KBM-7 (cell line): ENCODE results near the gene PNMA1.

ENCODE experiments used
- DNase-seq: peaks from one replicate; pipeline ENCODE4 v3.0.0-alpha.2; 2015
- in situ Hi-C: fragments of 300-500 bp; cut with MboI; formaldehyde crosslinking; loops from 2 replicates; pipeline ENCODE4 v1.14.3; 2020; ENCODE audit warnings: low sequenced_read_pairs, low pct_unique_long_range_greater_than_20kb, mixed read lengths

PNMA1 gene

GRCh38 chr14:73740618-73741326 lies 26.6 kb upstream of the PNMA1 start:
- no peak for DNase-seq
- in situ Hi-C loops = no loop called here

DNA sequence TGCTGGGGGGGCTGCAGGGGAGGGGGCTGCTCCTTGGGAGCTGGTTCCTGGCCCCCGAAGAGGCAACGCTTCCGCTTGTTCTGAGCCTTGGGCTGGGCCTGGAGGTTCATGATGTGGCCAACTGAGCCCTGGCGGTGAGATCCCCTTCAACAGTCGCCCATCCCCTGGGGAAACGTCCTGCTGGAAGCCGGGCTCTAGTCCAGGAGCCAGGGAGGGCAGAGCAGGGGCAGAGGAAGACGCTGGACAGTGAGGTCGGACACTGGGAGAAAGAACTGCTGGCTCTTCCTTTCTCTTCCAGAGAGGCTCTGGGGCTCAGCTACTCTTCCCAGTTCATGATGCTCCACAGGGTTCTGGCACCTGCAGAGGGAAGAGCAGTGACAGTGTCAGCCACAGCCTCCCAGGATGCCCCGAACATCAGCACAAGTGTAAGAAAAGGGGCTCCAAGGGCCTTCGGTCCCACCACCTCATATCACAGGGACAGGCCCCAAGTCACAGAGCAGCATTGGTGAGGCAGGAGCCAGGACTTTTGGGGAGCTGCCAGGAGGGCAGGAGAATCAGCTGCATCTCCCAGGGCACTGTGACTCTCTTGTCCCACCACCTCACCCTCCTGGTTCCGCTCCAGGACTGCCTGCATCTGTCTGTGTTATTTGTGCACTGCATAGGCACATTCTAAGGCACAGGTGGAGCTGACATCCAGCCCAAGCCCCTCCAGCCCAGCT lies 25.9 kb upstream of the PNMA1 start:
- DNase-seq = no peak
- in situ Hi-C loops = no loop called here

- DNase-seq = no peak
- in situ Hi-C loops = no loop called here
These were observed 25.2 kb upstream of the PNMA1 start for GRCh38 chr14:73739174-73739898.

- no peak for DNase-seq
- in situ Hi-C loops = no loop called here
These were observed 24.5 kb upstream of the PNMA1 start for GRCh38 chr14:73738518-73739173.

DNA sequence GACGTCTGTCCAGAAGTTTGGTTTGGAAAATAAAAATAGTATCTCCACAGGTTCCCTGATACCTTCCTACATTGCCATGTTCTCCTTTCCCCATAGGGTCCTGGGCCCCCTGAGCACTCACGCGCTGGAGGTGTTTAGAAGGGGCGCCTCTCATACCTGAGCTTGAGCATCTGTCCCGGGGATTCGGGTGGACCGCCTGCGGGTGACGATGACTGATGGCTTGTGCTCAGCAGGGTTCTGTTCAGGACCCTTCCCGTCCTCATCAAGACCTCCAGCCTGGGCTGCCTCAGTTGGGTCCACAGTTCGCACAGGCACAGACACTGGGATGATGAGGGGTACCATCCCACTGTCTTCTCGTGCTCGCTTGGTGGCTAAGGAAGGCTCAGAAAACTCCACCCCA lies 22.7 kb upstream of the PNMA1 start:
- no peak for DNase-seq
- in situ Hi-C loops = no loop called here

- in situ Hi-C loops = no loop called here
- no peak for DNase-seq
These were observed 17.8 kb upstream of the PNMA1 start for GRCh38 chr14:73732006-73732405.

GRCh38 chr14:73731111-73731510 lies 16.9 kb upstream of the PNMA1 start:
- no peak for DNase-seq
- in situ Hi-C loops = no loop called here

- in situ Hi-C loops = no loop called here
These were observed 15.5 kb upstream of the PNMA1 start for GRCh38 chr14:73729556-73730265.

GRCh38 chr14:73728717-73729330 lies 14.6 kb upstream of the PNMA1 start:
- in situ Hi-C loops = no loop called here
- DNase-seq = peak; percentile 92

More at GRCh38 chr14:73729556-73730265, 15.5 kb upstream of the PNMA1 start:
- no peak for DNase-seq

DNA sequence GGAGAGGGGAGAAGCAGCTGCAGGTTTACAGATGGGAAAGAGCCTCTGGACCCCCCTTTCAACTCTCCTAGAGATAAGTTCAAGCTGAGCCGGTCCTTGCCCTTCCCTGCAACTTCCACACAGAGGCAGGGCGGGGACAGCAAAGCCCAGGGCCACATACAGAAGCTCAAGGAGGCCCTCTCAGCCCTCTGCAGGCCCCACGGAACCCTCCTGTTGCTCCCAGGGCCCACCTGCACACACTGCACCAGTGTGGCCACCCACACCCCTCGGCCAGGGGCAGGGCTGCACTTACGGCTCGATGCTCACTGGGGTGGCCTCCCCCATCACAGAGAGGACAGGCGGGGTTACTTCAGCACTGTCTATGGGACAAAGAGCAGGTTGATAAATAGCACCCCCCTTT lies 13.0 kb upstream of the PNMA1 start:
- no peak for DNase-seq
- in situ Hi-C loops = no loop called here

DNA sequence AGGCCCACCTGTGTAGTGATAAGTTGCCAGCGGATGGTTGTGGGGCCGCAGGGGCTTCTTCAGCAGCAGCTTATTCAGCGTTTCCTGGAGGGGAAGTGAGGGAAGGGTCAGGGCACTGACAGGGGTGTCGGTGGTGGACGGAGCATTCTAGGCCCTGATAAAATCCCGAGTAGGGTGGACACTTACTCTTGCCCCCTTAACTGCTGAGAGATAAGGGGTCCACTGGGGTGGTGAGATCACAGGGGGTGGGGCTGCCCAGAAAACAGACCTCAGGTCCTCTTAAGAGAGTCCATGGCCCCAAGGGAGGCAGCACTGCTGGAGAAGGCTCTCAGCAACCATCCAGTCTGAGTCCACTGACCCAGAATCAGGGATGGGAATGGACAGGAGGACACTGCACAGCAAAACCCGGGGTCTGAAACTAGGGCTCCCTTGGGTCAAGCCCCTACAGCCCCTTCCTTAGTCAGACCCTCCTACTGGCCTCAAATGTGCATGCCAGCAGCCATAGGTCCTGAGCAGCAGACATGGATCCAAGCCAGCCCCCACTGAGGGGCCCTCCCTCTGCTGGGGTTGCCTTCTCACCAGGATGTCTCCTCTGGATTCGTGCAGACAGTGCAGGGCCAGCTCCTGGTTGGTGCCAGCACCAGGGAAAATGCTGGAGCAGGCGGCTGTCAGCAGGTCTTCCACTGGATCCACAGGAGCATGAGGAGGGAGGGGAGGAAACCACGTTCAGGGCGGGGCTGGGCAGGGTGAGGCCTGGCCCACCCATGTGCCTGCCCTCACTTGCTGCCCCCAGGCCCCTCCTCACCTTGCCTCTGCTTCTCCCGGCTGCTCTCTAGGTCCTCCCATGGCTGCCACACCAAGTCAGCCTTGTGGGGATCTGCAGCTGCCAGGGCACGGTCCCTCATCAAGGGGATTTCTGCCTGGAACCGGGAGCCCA lies 12.1 kb upstream of the PNMA1 start:
- in situ Hi-C loops = no loop called here
- DNase-seq = no peak

- DNase-seq = no peak
- in situ Hi-C loops = no loop called here
These were observed 11.2 kb upstream of the PNMA1 start for GRCh38 chr14:73725116-73726024.

GRCh38 chr14:73724696-73725095 lies 10.5 kb upstream of the PNMA1 start:
- no peak for DNase-seq
- in situ Hi-C loops = no loop called here

- in situ Hi-C loops = no loop called here
- DNase-seq = no peak
These were observed 9.8 kb upstream of the PNMA1 start for GRCh38 chr14:73723797-73724661.

DNA sequence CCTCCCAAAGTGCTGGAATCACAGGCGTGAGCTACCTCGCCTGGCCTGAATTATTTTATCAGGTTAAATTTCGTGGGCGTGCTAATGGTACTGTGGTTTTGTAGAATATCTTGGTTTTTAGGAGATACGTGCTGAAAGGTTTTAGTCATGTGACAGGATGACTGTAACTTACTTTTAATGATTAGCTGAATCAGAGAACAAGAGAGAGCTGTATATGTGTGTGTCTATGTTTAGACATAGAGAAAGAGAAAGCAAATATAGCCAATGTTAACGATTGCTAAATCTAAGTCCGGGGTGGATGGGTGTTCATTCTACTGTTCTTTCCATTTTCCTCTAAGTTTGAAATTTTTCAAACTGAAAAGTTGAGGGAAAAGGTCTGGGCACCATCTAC lies 9.2 kb upstream of the PNMA1 start:
- DNase-seq = no peak
- in situ Hi-C loops = no loop called here

GRCh38 chr14:73722581-73722980 lies 8.4 kb upstream of the PNMA1 start:
- DNase-seq = no peak
- in situ Hi-C loops = no loop called here
